HG03457 (cell line): Measurements from ENCODE around the gene KMO.

Source experiments
- ATAC-seq: cut with Tn5 transposase; IDR thresholded peaks from one replicate; pipeline ENCODE4 v1.9.1; 2021; ENCODE audit warnings: moderate number of reproducible peaks; ENCODE audit not compliant: unreplicated experiment

KMO gene

DNA sequence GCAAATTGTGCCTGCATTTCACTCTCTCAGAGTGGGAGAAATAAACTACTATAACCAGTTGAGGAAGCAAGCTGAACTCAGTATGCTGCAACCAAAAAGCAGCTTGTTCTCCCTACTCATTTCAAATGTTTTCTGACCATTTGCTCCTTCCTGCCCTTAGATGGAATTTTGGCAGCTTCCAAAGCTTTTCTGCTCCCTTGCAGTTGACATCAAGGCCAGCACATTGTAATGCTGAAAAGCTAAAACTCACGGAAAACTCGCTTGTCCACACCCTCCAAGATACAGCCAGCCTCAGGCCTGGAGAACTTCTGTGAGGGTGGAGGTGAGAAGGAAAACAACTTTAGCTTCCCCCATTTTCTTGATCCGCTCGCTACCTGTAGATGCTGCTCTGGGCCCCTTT is 113.0 kb downstream of the KMO start:
- no peak for ATAC-seq
